Bronchial smooth muscle cell (primary cell): Measurements from ENCODE around the gene GARIN3. TPM values are rescaled to one million over a fixed set of nuclear protein-coding genes. Genes with fewer than 3 reads are reported as not detected.

Source experiments
- total RNA-seq: library from RNA; depleted of rRNA; stranded (reverse); fragments of >200 nt; gene quantifications from 2 replicates; pipeline ENCODE4 v1.2.1, GENCODE V29; 2014

GARIN3 gene
- total RNA-seq: not detected in 2 replicates

DNA sequence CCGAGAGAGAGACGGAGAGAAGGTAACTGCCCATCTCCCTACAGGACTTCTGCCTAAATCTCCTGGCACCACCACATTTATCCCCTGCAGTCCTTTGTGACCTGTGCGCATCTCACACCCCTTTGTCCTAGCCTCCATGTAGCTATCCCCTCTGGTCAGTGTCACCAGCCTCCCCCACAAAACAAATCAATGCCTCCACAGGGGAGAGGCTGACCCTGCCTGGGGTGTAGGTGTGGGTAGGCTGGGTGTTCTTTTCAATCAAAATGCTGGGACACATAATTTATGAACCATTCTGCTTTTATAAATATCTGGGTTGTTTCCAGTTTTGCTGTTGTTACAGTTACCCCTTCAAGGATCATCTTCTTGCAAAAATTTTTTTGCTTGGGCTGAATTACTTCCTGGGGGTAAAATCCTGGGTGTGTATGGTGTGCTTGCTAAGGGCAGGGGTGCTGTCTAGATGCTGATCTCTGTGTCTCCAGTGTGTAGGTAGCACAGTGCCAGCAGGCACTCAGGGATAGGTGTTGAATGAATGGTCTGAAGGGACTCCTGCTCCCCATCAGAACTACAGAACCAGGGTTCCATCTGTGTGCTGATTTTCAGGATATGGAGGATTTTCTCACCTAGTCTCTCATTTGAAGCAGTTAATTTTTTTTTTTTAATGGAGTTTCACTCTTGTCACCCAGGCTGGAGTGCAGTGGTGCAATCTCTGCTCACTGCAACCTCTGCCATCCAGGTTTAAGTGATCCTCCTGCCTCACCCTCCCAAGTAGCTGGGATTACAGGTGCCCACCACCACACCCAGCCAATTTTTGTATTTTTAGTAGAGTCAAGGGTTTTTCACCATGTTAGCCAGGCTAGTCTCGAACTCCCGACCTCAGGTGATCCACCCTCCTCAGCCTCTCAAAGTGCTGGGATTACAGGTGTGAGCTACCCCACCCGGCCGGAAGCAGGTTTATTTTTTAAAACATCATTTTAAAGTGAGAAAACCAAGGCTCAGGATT lies at the start of gene GARIN3:
TSS of gene GARIN3 (minus strand) at position 51 of the 1,000 bp plus-strand sequence. CDS start 96 bp downstream, outside the sequence.

DNA sequence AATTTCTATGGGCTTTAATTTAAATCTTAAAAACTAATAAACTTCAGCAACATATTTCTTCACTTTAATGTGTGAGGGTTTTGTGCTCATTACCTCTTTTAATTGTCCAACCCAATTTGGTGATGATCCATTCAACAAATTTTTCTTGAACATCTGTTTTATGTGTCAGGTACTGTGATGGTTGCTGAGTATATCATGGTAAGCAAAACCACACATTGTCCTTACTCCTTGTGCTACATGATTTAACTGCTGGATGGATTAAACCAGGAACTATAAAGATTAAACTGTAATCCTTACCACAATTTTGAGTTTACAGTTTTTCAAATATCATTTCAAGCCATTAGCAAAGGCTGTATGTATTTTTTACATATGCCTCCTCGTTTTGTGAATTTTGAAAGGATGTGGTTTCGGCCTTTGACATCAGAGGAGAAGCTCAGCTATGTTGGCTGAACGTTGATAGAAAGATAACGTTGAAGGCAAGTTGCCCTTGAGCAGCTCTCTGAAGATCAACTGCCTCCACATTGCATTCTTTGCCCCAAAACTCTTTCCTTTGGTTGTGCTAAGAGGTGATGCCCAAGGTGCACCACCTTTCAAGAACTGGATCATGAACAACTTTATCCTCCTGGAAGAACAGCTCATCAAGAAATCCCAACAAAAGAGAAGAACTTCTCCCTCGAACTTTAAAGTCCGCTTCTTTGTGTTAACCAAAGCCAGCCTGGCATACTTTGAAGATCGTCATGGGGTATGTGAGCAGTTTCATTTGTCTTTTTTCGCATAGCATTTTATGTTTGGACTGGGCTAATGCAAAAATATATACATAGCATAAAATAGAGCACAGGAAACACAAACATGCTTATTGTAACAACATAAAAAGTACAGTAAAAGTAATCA lies 14.6 kb upstream of the GARIN3 start, which contains the start of gene ITK:
TSS of gene ITK (plus strand) at position 467 of the 891 bp plus-strand sequence. CDS start at position 605, 138 bp downstream.

DNA sequence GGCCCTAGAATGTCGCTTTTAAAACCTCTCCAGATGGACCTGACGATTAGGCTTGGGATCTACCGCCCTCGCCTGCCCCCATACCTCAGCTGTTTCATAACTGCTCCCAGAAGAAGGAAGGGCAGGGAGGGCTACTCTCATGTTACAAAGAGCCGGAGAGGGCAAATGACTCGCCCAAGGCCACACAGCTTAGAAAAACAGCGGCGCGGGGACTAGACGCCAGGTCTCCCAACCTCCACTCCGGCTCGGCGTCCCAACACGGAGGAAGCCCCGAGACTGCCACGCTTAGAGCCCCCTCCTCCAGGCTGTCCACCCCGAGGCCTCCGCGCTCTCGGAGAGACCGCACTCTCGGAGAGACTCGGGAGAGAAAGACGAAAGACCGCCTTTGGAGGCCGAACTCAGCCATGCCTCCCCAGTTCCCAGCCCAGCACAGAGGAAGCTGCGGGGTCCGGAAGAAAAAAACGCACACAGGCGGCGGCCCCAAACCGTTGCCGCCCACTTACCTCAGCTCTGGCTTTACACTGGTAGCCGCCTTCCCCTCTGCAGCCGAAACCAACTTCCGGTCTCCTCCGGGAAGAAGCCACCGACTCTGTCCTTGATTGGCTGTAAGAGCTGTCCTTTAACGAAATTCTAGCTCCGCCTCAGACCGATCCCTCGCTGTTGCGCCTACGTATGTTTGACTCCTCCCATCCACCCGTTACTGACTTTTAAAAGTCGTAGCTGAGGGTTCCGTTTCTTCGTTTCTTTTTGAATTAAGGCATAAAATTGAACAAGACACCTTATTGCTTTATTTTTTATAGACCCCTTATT lies 23.5 kb downstream of the GARIN3 start, which contains the start of gene MED7:
TSS of gene MED7 (minus strand) at position 549 of the 810 bp plus-strand sequence. CDS start 3,434 bp downstream, outside the sequence.

Other genes with a start within 250 kb of the GARIN3 start
- not detected in 2 replicates for gene TIMD4, start 203.0 kb downstream of the GARIN3 start, total RNA-seq
- gene HAVCR1, start 107.1 kb downstream of the GARIN3 start, total RNA-seq: 0.34 TPM in 1 of 2 replicates, not detected in the other
- gene HAVCR2, start 57.2 kb downstream of the GARIN3 start, total RNA-seq: 0.16 and 3.3 TPM in 2 replicates
- gene MED7, start 23.4 kb downstream of the GARIN3 start, total RNA-seq: 7.1 and 8.6 TPM in 2 replicates
- gene ITK, start 14.6 kb upstream of the GARIN3 start, total RNA-seq: under 0.01 TPM in 1 of 2 replicates, not detected in the other
- gene CYFIP2, start 99.9 kb upstream of the GARIN3 start, total RNA-seq: 6.6 and 7.0 TPM in 2 replicates